HEK293 (cell line): Measurements from ENCODE around the gene IGFBP5.

Experiments used
- CTCF ChIA-PET: fragments of 350-600 bp; formaldehyde crosslinking; extraction: SDS; loops from one replicate; lab custom pipeline; 2021; ENCODE audit warnings: antibody characterized with exemption; lab: Yijun Ruan, JAX
- POLR2A ChIA-PET: fragments of 300-600 bp; formaldehyde crosslinking; extraction: SDS; loops from one replicate; lab custom pipeline; 2020; ENCODE audit warnings: antibody characterized with exemption, inconsistent platforms; lab: Yijun Ruan, JAX
- H3K27ac ChIP-seq: fragments of 200-500 bp; sonication (Bioruptor generic); 2 replicates; pipeline ENCODE4 v1.5.1; 2014; ENCODE audit warnings: low read depth, low read length, control low read depth, inconsistent platforms; ENCODE audit errors: extremely low read depth
- H3K36me3 ChIP-seq, 2 experiments: fragments of 200-500 bp in 1 of 2; sonication (Bioruptor generic) in 1 of 2; 1 replicate in 1 of 2; 2 replicates in 1 of 2; pipeline ENCODE4 v1.5.1; 2014 to 2017; ENCODE audit warnings: inconsistent platforms in 2 of 2, low read length in 2 of 2; ENCODE audit not compliant: control insufficient read depth in 2 of 2, insufficient read depth in 1 of 2
- H3K4me1 ChIP-seq: fragments of 200-500 bp; sonication (Bioruptor generic); 2 replicates; pipeline ENCODE4 v1.5.1; 2014; ENCODE audit warnings: mild to moderate bottlenecking, low read length, inconsistent platforms; ENCODE audit not compliant: control insufficient read depth, insufficient read depth
- H3K4me3 ChIP-seq: 2 replicates; pipeline ENCODE4 v1.5.1; 2011; ENCODE audit warnings: low read depth, mild to moderate bottlenecking, control low read depth, low read length, moderate library complexity
- H3K9me3 ChIP-seq: fragments of 200-500 bp; sonication (Bioruptor generic); 2 replicates; pipeline ENCODE4 v1.5.1; 2014; ENCODE audit warnings: low read depth, low read length, inconsistent platforms; ENCODE audit not compliant: control insufficient read depth, insufficient read depth
- HOXC10 ChIP-seq: sonication (generic); formaldehyde crosslinking; IDR thresholded peaks from 2 replicates; pipeline ENCODE4 v1.8.1; 2023; ENCODE audit warnings: mild to moderate bottlenecking, missing genetic modification reagents
- KLF8 ChIP-seq: fragments of 450-650 bp; formaldehyde crosslinking; IDR thresholded peaks from 2 replicates; pipeline ENCODE4 v1.5.1; 2016; ENCODE audit warnings: missing biosample characterization, missing genetic modification characterization
- SCRT2 ChIP-seq: fragments of 450-650 bp; formaldehyde crosslinking; IDR thresholded peaks from 2 replicates; pipeline ENCODE4 v1.5.1; 2016; ENCODE audit warnings: missing biosample characterization, missing genetic modification characterization
- ZBTB10 ChIP-seq: fragments of 450-650 bp; formaldehyde crosslinking; IDR thresholded peaks from 2 replicates; pipeline ENCODE4 v1.5.1; 2016; ENCODE audit warnings: missing biosample characterization, missing genetic modification characterization
- ZBTB21 ChIP-seq: fragments of 450-650 bp; formaldehyde crosslinking; IDR thresholded peaks from 2 replicates; pipeline ENCODE4 v1.5.1; 2017; ENCODE audit warnings: missing biosample characterization, missing genetic modification characterization
- ZBTB49 ChIP-seq: fragments of 450-650 bp; formaldehyde crosslinking; IDR thresholded peaks from 2 replicates; pipeline ENCODE4 v1.5.1; 2016; ENCODE audit warnings: missing biosample characterization, missing genetic modification characterization, low read depth
- ZIC2 ChIP-seq: fragments of 450-650 bp; formaldehyde crosslinking; IDR thresholded peaks from 2 replicates; pipeline ENCODE4 v1.5.1; 2016; ENCODE audit warnings: missing biosample characterization, missing genetic modification characterization
- ZNF248 ChIP-seq: fragments of 450-650 bp; formaldehyde crosslinking; IDR thresholded peaks from 2 replicates; pipeline ENCODE4 v1.5.1; 2017; ENCODE audit warnings: missing biosample characterization, missing genetic modification characterization
- ZNF266 ChIP-seq: fragments of 450-650 bp; formaldehyde crosslinking; IDR thresholded peaks from 2 replicates; pipeline ENCODE4 v1.5.1; 2016; ENCODE audit warnings: missing biosample characterization, missing genetic modification characterization, low read depth
- ZNF274 ChIP-seq, 2 experiments: fragments of 200-500 bp in 1 of 2; fragments of 450-650 bp in 1 of 2; sonication (Bioruptor generic) in 1 of 2; formaldehyde crosslinking in 1 of 2; IDR thresholded peaks; 2 replicates each; pipeline versions ENCODE4 v1.5.1 to v1.6.1; 2014 to 2016; ENCODE audit warnings: borderline replicate concordance in 1 of 2, inconsistent platforms in 1 of 2, low read length in 1 of 2, missing biosample characterization in 1 of 2, missing genetic modification characterization in 1 of 2
- ZNF341 ChIP-seq: fragments of 450-650 bp; formaldehyde crosslinking; IDR thresholded peaks from 2 replicates; pipeline ENCODE4; 2016; ENCODE audit warnings: low read depth, missing biosample characterization, missing genetic modification characterization
- ZNF354C ChIP-seq: fragments of 450-650 bp; formaldehyde crosslinking; IDR thresholded peaks from 2 replicates; pipeline ENCODE4 v1.5.1; 2016; ENCODE audit warnings: missing biosample characterization, missing genetic modification characterization, low read depth, borderline replicate concordance
- ZNF404 ChIP-seq: fragments of 450-650 bp; formaldehyde crosslinking; IDR thresholded peaks from 2 replicates; pipeline ENCODE4 v1.5.1; 2017; ENCODE audit warnings: missing biosample characterization, missing genetic modification characterization
- ZNF571 ChIP-seq: fragments of 450-650 bp; formaldehyde crosslinking; IDR thresholded peaks from 2 replicates; pipeline ENCODE4 v1.5.0; 2017; ENCODE audit warnings: missing biosample characterization, missing genetic modification characterization
- ZNF707 ChIP-seq: fragments of 450-650 bp; formaldehyde crosslinking; IDR thresholded peaks from 2 replicates; pipeline ENCODE4 v1.5.1; 2016; ENCODE audit warnings: missing biosample characterization, missing genetic modification characterization
- ZNF747 ChIP-seq: fragments of 450-650 bp; formaldehyde crosslinking; IDR thresholded peaks from 2 replicates; pipeline ENCODE4 v1.5.1; 2016; ENCODE audit warnings: missing biosample characterization, missing genetic modification characterization
- ZNF777 ChIP-seq: fragments of 450-650 bp; formaldehyde crosslinking; IDR thresholded peaks from 2 replicates; pipeline ENCODE4 v1.5.1; 2017; ENCODE audit warnings: missing biosample characterization, missing genetic modification characterization, borderline replicate concordance
- TF ChIP-seq, protein P1 (sequence below): fragments of 450-650 bp; formaldehyde crosslinking; IDR thresholded peaks from 2 replicates; pipeline ENCODE4 v1.5.1; 2016; ENCODE audit warnings: missing biosample characterization, missing genetic modification characterization

Gene IGFBP5

DNA sequence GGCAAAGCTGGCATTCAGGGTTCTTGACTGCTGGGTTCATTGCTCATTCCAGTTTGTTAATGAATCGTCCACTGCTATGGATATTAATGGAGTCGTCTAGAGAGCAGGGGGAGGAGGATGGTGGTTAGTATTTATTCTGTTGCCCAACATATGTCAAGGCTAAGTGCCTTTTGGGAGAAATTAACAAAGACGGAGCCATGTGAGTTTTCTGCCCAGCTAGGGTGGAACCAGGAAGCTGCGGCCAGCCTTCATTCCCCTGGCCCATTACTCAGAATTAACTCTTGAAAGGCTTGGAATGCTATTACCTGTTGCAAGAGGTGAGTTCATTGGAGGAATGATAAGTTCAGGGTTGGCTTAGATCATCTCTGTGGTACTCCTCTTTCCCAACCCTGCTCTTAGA is 42.8 kb downstream of the IGFBP5 start (continued):
- TF ChIP-seq ZIC2 (tag by site-specific recombination) (no peak), ZNF266 (tag by site-specific recombination) (no peak), ZNF274 (IDR thresholded peaks at IDR 0.05; ENCODE audit: low read length) (no peak), ZNF274 (tag by site-specific recombination; IDR thresholded peaks at IDR 0.05; ENCODE audit: borderline replicate concordance) (no peak), ZBTB21 (tag by site-specific recombination) (no peak), SCRT2 (tag by site-specific recombination) (no peak), KLF8 (tag by site-specific recombination) (no peak), ZNF747 (no peak), ZBTB49 (no peak), ZBTB10 (tag by site-specific recombination) (no peak), ZNF341 (tag by site-specific recombination) (no peak), ZNF248 (no peak), ZNF777 (tag by site-specific recombination) (no peak), ZNF404 (tag by site-specific recombination) (no peak)
- TF ChIP-seq, protein P1, sequence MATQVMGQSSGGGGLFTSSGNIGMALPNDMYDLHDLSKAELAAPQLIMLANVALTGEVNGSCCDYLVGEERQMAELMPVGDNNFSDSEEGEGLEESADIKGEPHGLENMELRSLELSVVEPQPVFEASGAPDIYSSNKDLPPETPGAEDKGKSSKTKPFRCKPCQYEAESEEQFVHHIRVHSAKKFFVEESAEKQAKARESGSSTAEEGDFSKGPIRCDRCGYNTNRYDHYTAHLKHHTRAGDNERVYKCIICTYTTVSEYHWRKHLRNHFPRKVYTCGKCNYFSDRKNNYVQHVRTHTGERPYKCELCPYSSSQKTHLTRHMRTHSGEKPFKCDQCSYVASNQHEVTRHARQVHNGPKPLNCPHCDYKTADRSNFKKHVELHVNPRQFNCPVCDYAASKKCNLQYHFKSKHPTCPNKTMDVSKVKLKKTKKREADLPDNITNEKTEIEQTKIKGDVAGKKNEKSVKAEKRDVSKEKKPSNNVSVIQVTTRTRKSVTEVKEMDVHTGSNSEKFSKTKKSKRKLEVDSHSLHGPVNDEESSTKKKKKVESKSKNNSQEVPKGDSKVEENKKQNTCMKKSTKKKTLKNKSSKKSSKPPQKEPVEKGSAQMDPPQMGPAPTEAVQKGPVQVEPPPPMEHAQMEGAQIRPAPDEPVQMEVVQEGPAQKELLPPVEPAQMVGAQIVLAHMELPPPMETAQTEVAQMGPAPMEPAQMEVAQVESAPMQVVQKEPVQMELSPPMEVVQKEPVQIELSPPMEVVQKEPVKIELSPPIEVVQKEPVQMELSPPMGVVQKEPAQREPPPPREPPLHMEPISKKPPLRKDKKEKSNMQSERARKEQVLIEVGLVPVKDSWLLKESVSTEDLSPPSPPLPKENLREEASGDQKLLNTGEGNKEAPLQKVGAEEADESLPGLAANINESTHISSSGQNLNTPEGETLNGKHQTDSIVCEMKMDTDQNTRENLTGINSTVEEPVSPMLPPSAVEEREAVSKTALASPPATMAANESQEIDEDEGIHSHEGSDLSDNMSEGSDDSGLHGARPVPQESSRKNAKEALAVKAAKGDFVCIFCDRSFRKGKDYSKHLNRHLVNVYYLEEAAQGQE, result no peak

DNA sequence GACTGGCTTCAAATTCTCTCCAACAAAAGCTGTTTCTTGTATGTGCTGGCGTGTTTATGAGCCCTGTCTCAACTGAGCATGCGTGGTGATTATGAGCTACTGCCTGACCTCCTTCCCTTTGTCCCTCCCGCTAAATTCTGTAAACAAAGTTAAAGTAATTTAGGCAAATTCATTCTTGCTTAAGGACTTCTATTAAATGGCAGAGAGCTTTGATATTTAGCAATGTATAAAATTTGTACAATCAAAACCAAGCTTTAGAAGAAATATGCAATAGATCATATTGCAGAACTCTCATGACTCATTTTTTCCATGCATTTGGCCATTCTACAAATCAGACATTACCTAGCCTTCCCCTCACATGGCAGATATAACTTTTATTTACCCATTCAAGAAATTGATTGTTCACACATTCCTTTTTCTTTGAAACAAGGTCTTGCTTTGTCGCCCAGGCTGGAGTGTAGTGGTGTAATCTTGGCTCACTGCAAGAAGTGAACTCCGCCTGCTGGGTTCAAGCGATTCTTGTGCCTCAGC is 43.9 kb downstream of the IGFBP5 start:
- Histone ChIP-seq H3K4me1 (no peaks in the 10 kb centered on the region), H3K4me3 (no peak overlapping the region), H3K27ac (no peak overlapping the region), H3K9me3 (no peaks in the 10 kb centered on the region), H3K36me3 (no peaks in the 10 kb centered on the region)
- ChIA-PET CTCF (interaction anchor here (0.6 to 1.8 kb wide), 10 partner anchors 10 to 367 kb away, joined by 3 to 7 read pairs (median 3); no protein-coding TSS in a partner anchor), POLR2A (no interaction called here)
- TF ChIP-seq HOXC10 (CRISPR knock-in tag), result no peak
- no peak for TF ChIP-seq ZNF707 (tag by site-specific recombination)
- TF ChIP-seq ZNF571 (tag by site-specific recombination), result no peak
- TF ChIP-seq ZNF354C (tag by site-specific recombination), result no peak
